C4-2B (cell line): Measurements from ENCODE around the gene POP7.

Experiments used
- H3K27ac ChIP-seq: fragments of 450-650 bp; 2 replicates; pipeline ENCODE4 v1.5.1; 2017
- ZFX ChIP-seq: fragments of 450-650 bp; IDR thresholded peaks from 2 replicates; pipeline ENCODE4 v1.6.1; 2017
- TF ChIP-seq, protein P1 (sequence below): fragments of 450-650 bp; conservative IDR thresholded peaks from 2 replicates; pipeline ENCODE4 v1.5.1; 2017; ENCODE audit warnings: mild to moderate bottlenecking

The POP7 gene

DNA sequence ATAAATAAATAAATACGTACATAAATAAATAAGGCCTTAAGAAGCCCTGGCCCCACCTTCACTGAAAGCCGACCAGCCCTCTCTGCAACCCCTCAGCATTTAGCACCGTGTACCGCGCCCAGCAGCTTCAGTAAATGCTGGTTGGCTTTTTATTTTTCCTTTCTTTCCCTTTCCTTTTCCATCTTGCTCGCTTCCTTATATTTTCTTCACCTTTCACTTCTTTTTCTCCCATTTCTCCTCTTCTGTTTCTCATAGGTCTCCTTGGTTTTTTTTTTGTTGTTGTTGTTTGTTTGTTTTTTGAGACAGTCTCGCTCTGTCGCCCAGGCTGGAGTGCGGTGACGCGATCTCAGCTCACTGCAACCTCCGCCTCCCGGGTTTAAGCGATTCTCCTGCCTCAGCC, 38.7 kb downstream of the POP7 start:
- H3K27ac ChIP-seq, result no peak overlapping the region
- TF ChIP-seq ZFX, result no peak
- TF ChIP-seq, protein P1, sequence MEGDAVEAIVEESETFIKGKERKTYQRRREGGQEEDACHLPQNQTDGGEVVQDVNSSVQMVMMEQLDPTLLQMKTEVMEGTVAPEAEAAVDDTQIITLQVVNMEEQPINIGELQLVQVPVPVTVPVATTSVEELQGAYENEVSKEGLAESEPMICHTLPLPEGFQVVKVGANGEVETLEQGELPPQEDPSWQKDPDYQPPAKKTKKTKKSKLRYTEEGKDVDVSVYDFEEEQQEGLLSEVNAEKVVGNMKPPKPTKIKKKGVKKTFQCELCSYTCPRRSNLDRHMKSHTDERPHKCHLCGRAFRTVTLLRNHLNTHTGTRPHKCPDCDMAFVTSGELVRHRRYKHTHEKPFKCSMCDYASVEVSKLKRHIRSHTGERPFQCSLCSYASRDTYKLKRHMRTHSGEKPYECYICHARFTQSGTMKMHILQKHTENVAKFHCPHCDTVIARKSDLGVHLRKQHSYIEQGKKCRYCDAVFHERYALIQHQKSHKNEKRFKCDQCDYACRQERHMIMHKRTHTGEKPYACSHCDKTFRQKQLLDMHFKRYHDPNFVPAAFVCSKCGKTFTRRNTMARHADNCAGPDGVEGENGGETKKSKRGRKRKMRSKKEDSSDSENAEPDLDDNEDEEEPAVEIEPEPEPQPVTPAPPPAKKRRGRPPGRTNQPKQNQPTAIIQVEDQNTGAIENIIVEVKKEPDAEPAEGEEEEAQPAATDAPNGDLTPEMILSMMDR, result no peak

DNA sequence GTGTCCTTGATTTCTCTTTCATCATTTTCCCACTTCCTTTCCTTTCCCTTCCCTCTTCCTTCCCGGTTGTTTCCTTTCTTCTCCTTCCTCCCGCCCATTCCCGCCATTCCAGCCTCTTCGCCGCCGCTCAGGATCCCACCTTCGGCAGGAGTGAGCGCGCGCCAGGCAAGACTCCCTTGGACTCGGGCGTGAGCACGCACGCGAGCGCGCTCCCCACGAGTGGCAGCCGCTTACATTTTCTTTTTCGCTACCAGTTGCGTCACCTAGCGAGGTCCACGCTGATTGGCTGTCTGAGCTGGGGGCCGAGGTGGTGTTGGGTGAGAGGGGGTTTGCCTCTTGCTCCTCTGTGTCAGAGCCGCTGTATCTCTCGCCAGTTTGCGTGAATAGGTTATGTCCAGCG, 39.3 kb downstream of the POP7 start:
- H3K27ac ChIP-seq, result no peak overlapping the region

GRCh38 chr7:100752994-100753393, 47.1 kb downstream of the POP7 start:
- no peak for TF ChIP-seq ZFX
- TF ChIP-seq, protein P1, result no peak
- no peak overlapping the region for H3K27ac ChIP-seq

More for the DNA sequence above, 39.3 kb downstream of the POP7 start:
- no peak for TF ChIP-seq ZFX
- TF ChIP-seq, protein P1, result no peak

- no peak overlapping the region for H3K27ac ChIP-seq
- TF ChIP-seq, protein P1, result no peak
- TF ChIP-seq ZFX, result no peak
Measured at GRCh38 chr7:100753750-100754149, 47.8 kb downstream of the POP7 start.
